ENCODE results near the gene GDI1. TPM values are rescaled to one million over a fixed set of nuclear protein-coding genes. Genes with fewer than 3 reads are reported as not detected.

The GDI1 gene
- total and polyA plus RNA-seq, 2 of the 8 experiments (the other 6 are each of a cell fraction or from before 2014, with no cell fraction given): 83.1 to 136 TPM

- no peak overlapping the region for H2AK5ac ChIP-seq (ENCODE audit: low read depth, low read length)
- DNase-seq (ENCODE audit: low read depth in 1 of 2, low spot score in 2 of 2): no peak
- no peak overlapping the region for H3K4me3 ChIP-seq (ENCODE audit: extremely low read depth in 1 of 4, insufficient read depth in 2 of 4, low read depth in 3 of 4, low read length in 4 of 4)
- no peak overlapping the region for H4K91ac ChIP-seq (replicated peaks; ENCODE audit: insufficient read length, low read length)
- no peak overlapping the region for H3K4me2 ChIP-seq (ENCODE audit: insufficient read depth in 1 of 2, low read depth in 2 of 2, low read length in 2 of 2)
- no peaks in the 10 kb centered on the region for H4K20me1 ChIP-seq (replicated peaks in 1 of 2; ENCODE audit: control insufficient read depth in 1 of 2, insufficient read depth in 2 of 2, low read length in 2 of 2)
- FAIRE-seq: no peak
- H3K14ac ChIP-seq (ENCODE audit: insufficient read length): no peak overlapping the region
- H2BK120ac ChIP-seq (replicated peaks; ENCODE audit: low read depth, low read length): no peak overlapping the region
- H2AFZ ChIP-seq (ENCODE audit: low read length): no peak overlapping the region
- H3K79me1 ChIP-seq (ENCODE audit: low read depth, low read length): no peaks in the 10 kb centered on the region
- no peaks in the 10 kb centered on the region for H3K9me3 ChIP-seq (ENCODE audit: insufficient read depth in 2 of 2, low read depth in 1 of 2, low read length in 1 of 2)
- no peak overlapping the region for H4K5ac ChIP-seq (ENCODE audit: insufficient read length, low read depth, low read length)
- no peak overlapping the region for H2BK12ac ChIP-seq (ENCODE audit: low read depth, low read length)
- H3K27ac ChIP-seq (ENCODE audit: low read depth, low read length): no peak overlapping the region
- no peak overlapping the region for H2BK5ac ChIP-seq (ENCODE audit: low read depth, low read length)
- peaks cover 0 to under 1% (median 0%) of the 10 kb centered on the region in 4 experiments; a peak in 2 of 7 replicates for H3K4me1 ChIP-seq (replicated peaks in 1 of 4; ENCODE audit: control insufficient read depth in 3 of 4, insufficient read depth in 4 of 4, low read length in 3 of 4)
- no peak overlapping the region for H3K4ac ChIP-seq (replicated peaks; ENCODE audit: insufficient read length, low read depth, low read length)
- no peak overlapping the region for H4K8ac ChIP-seq (ENCODE audit: extremely low read depth, insufficient read depth, low read length)
- H3K36me3 ChIP-seq (ENCODE audit: control insufficient read depth in 2 of 4, insufficient read depth in 4 of 4, low read length in 3 of 4): peaks cover 0 to 23% (median 3%) of the 10 kb centered on the region in 4 experiments; a peak in 6 of 8 replicates
- ChIA-PET CTCF (ENCODE audit: partially characterized antibody) (interaction anchor here (0.9 to 1.4 kb wide), 2 partner anchors 9 to 15 kb away, joined by 3 read pairs; no protein-coding TSS in a partner anchor), POLR2A (ENCODE audit: partially characterized antibody) (interaction anchor here (0.6 to 1.5 kb wide), 5 partner anchors 10 to 115 kb away, joined by 3 to 4 read pairs (median 3); no protein-coding TSS in a partner anchor)
- H3K9ac ChIP-seq (replicated peaks in 1 of 4; ENCODE audit: extremely low read depth in 1 of 4, low read depth in 3 of 4, low read length in 3 of 4): no peak overlapping the region
- 100% methylated on average over 4 of the region's 36 CpGs; no CpG with 5 or more reads in 1 of the 2 experiments for WGBS, 2 experiments (ENCODE audit: extremely low coverage in 1 of 2, insufficient coverage in 1 of 2, insufficient read length in 1 of 2, insufficient replicate concordance in 2 of 2, low coverage in 1 of 2, low lambda C conversion rate in 2 of 2, missing lambda C conversion rate in 1 of 2)
- no peaks in the 10 kb centered on the region for H3K27me3 ChIP-seq (replicated peaks in 1 of 4; ENCODE audit: control insufficient read depth in 3 of 4, extremely low read depth in 1 of 4, insufficient read depth in 3 of 4, low read length in 3 of 4)
- no peaks in the 10 kb centered on the region for H3K23me2 ChIP-seq (ENCODE audit: low read depth, low read length)
- H3K18ac ChIP-seq (ENCODE audit: extremely low read depth, low read length): no peak overlapping the region
- no peak overlapping the region for H3K23ac ChIP-seq (ENCODE audit: insufficient read length)
- H2BK20ac ChIP-seq (ENCODE audit: low read length): no peak overlapping the region
- H3K56ac ChIP-seq (replicated peaks; ENCODE audit: insufficient read length, low read depth, low read length): no peak overlapping the region
- no peak overlapping the region for H2BK15ac ChIP-seq (ENCODE audit: low read length)
- H3K79me2 ChIP-seq (ENCODE audit: control insufficient read depth in 1 of 2, insufficient read depth in 2 of 2, low read length in 2 of 2): no peaks in the 10 kb centered on the region
- TF ChIP-seq, protein P1, sequence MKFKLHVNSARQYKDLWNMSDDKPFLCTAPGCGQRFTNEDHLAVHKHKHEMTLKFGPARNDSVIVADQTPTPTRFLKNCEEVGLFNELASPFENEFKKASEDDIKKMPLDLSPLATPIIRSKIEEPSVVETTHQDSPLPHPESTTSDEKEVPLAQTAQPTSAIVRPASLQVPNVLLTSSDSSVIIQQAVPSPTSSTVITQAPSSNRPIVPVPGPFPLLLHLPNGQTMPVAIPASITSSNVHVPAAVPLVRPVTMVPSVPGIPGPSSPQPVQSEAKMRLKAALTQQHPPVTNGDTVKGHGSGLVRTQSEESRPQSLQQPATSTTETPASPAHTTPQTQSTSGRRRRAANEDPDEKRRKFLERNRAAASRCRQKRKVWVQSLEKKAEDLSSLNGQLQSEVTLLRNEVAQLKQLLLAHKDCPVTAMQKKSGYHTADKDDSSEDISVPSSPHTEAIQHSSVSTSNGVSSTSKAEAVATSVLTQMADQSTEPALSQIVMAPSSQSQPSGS (IDR thresholded peaks at IDR 0.05; ENCODE audit: low read length): no peak
- TF ChIP-seq CBX5 (IDR thresholded peaks at IDR 0.05; ENCODE audit: low read depth, low read length) (no peak), NRF1 (IDR thresholded peaks at IDR 0.05; ENCODE audit: low read depth, low read length) (no peak), JUN (IDR thresholded peaks at IDR 0.05; ENCODE audit: low read depth, low read length) (no peak), EP300 (IDR thresholded peaks at IDR 0.05; ENCODE audit: borderline replicate concordance in 1 of 2, low read depth in 2 of 2, low read length in 2 of 2) (no peak), HDAC2 (IDR thresholded peaks at IDR 0.05; ENCODE audit: borderline replicate concordance in 1 of 2, low read depth in 2 of 2, low read length in 2 of 2) (no peak), FOSL1 (IDR thresholded peaks at IDR 0.05; ENCODE audit: insufficient read depth, low read depth, low read length) (no peak), EZH2 (IDR thresholded peaks at IDR 0.05; ENCODE audit: low read depth, low read length, severe bottlenecking) (no peak)
Measured at GRCh38 chrX:154463611-154464220, 26.8 kb downstream of the GDI1 start.

Data from H1 (cell line).